GF-D8 (cell line): Measurements from ENCODE around the gene SMARCC2.
"Not testable (repeated sequence)": the region's sequence is repeated elsewhere in the genome, so short reads cannot be mapped to it uniquely, and the experiment has no call there.

ENCODE experiments used
- DNase-seq: peaks from one replicate; lab custom pipeline; 2025; lab: John Stamatoyannopoulos, UW

Gene SMARCC2

DNA sequence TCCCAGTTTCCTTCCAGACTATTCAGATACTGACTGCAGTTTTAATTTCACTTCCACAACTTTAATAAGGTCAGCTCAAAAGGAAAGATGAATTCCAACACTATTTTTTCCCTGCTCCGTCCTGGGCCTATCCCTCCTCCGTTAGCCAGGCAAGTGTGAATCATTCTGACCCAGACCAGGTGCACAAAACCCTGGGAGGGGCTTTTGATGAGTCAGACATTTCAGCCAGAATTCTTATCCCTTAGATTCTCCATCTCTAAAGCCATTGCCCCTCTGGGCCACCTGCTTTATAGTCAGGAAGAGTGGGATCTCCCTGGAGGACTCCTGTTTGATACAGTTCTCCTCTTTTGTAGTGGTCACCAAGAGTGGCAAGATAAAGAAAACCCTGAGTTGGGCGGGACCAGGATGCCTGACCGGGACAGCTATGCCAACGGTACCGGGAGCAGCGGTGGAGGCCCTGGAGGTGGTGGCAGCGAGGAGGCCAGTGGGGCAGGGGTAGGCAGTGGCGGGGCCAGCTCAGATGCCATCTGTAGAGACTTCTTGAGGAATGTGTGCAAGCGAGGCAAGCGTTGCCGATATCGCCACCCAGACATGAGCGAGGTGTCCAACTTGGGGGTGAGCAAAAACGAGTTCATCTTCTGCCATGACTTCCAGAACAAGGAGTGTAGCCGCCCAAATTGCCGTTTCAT, 69.0 kb downstream of the SMARCC2 start:
- DNase-seq = no peak

GRCh38 chr12:56119361-56119796, 69.9 kb downstream of the SMARCC2 start:
- peak; percentile 71 for DNase-seq

- DNase-seq = no peak
Measured at GRCh38 chr12:56118688-56119357, 70.5 kb downstream of the SMARCC2 start.

DNA sequence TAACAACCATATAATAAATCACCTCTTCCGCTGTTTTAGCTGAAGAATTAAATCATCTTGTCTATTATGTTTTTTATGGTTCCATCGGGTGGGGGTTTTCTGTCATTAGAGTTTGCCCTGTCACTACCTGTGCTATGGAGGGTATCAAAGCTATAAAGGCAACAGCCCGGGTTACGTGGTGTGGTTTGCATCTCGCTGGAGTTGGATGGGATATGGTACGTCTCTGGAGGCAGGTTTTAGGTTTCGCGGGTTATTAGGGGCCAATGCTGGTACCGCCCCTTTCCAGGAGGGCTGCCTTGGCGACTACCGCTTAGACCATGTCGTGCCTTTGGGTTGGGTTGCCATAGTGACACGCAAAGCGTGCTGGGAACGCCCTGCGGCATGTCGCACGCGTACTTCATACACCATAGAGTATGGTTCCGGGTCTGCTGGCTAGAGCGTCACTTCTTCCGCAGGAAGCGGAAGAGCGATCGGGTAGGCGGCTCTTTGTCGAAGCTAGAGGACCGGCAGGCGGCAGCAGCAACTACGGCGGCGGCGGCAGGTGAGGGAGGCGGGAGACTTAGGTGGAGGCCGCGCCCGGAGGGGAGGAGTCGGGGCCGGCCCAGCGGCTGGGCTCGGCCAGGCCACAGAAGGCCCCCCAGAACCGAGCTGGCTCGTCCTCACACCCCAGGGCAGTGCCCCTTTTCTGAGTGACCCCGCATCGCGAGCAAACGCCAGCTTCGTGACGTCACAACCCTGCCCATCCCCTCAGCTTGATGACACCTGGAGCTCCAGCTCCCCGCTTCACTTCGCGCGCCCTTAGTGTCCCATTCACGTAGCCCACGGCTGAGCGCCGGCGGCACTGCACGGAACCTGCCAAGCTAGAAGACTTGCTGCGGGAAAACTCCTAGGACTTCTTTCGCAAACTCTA, 71.2 kb downstream of the SMARCC2 start, which contains the start of gene ZC3H10:
Gene ZC3H10, plus strand, starts transcription at position 489 of the 910 bp plus-strand sequence. CDS start 2,297 bp downstream, outside the sequence.
- DNase-seq = peak; percentile 97

DNA sequence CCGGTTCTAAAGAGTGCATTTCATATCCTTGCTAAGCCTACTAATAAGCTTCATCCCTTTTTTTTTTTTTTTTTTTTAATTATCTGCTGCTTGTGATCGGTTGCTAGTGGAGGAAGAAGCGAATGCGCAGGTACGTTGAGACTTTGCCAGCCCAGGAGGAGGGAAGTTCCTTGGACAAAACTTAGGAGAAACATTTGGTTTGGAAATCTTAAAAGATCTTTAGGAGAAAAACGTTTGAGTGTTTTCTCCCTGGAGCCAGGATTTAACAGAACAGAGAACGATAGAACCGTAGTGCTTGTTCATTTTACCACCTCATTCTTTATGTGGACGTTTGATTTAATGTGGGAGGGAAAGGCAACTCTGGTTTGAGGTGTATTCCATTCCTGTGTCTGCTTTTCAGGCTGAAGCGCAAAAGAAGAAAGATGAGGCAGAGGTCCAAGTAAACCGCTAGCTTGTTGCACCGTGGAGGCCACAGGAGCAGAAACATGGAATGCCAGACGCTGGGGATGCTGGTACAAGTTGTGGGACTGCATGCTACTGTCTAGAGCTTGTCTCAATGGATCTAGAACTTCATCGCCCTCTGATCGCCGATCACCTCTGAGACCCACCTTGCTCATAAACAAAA, 72.1 kb downstream of the SMARCC2 start:
- not testable (repeated sequence) for DNase-seq

GRCh38 chr12:56116267-56117081, 72.8 kb downstream of the SMARCC2 start, which contains the start of gene RPL41:
TSS of gene RPL41 (plus strand) at chr12:56116633.
- peak; percentile 73 for DNase-seq

DNA sequence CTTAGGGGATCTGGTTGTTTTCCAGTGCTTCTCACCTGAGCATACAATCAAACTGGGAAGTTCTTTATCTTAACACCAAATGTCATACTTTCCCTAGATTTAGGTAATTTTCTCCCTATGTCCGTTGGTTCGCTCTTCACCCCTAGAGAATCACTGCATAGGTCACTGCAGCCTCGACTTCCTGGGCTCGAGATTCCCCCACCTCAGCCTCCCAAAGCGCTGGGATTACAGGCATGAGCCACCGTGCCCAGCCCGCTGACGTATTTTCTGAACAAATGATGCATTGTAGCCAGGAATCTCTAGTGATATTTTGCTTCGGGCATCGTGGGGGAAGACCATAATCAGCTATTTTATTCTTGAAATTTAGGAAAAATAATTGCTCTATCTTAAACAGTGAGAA, 74.0 kb downstream of the SMARCC2 start:
- no peak for DNase-seq

- no peak for DNase-seq
Measured at GRCh38 chr12:56114084-56114483, 75.2 kb downstream of the SMARCC2 start.
